HepG2 (cell line): ENCODE measurements around the gene ENC1.

ENCODE experiments used
- KLF16 ChIP-seq, 2 experiments: sonication (generic) in 1 of 2; formaldehyde crosslinking in 1 of 2; IDR thresholded peaks; 2 replicates each; pipeline versions ENCODE4 v1.6.1 to v1.8.0; 2016 to 2023; ENCODE audit warnings: missing genetic modification reagents in 2 of 2, missing compliant biosample characterization in 1 of 2
- MAX ChIP-seq: IDR thresholded peaks from 2 replicates; pipeline ENCODE4 v1.6.1; 2012; ENCODE audit warnings: inconsistent platforms
- PCBP2 ChIP-seq: fragments of 200-400 bp; formaldehyde crosslinking; optimal IDR thresholded peaks from 2 replicates; pipeline ENCODE3; 2018; ENCODE audit warnings: low read length, low read depth; ENCODE audit not compliant: poor library complexity, severe bottlenecking
- PHF8 ChIP-seq: sonication (generic); formaldehyde crosslinking; IDR thresholded peaks from 2 replicates; pipeline ENCODE4 v1.5.0; 2020; ENCODE audit warnings: missing genetic modification reagents
- POLR2G ChIP-seq: fragments of 200-400 bp; formaldehyde crosslinking; IDR thresholded peaks from 2 replicates; pipeline ENCODE4 v1.6.1; 2018; ENCODE audit warnings: mild to moderate bottlenecking, low read depth, low read length, moderate library complexity
- ZNF143 ChIP-seq: sonication (generic); formaldehyde crosslinking; IDR thresholded peaks from 2 replicates; pipeline ENCODE4 v1.4.0; 2020; ENCODE audit warnings: missing genetic modification reagents

GRCh38 chr5:74652576-74652975 lies 12.0 kb upstream of the ENC1 start:
- TF ChIP-seq MAX (no peak), PCBP2 (no peak), PHF8 (CRISPR knock-in tag) (no peak), POLR2G (no peak), KLF16 (CRISPR knock-in tag; IDR thresholded peaks at IDR 0.05) (no peak), ZNF143 (CRISPR knock-in tag) (no peak)
